Right renal pelvis (tissue), 4 donors: ENCODE results near the gene SREBF1. TPM values are rescaled to one million over a fixed set of nuclear protein-coding genes. Genes with fewer than 3 reads are reported as not detected.

Source experiments
- DNase-seq, 4 donors: peaks; one replicate each; pipeline ENCODE4 v3.0.0-alpha.2; 2013; ENCODE audit warnings: low read depth in 4 of 4, low spot score in 3 of 4, missing footprints in 1 of 4
- polyA plus RNA-seq, 4 donors: library from polyadenylated mRNA; unstranded; fragments of 120-200 nt; gene quantifications; one replicate each; pipeline ENCODE4 v1.2.1, GENCODE V29; 2013; ENCODE audit not compliant: insufficient read length in 4 of 4

The SREBF1 gene
- polyA plus RNA-seq, 4 donors: 37.3 to 58.2 (median 44.3) TPM

GRCh38 chr17:17767887-17768418 is 68.8 kb downstream of the SREBF1 start:
- no peak for DNase-seq

GRCh38 chr17:17767154-17767869 is 69.5 kb downstream of the SREBF1 start:
- DNase-seq: no peak

GRCh38 chr17:17766744-17767120 is 70.1 kb downstream of the SREBF1 start:
- no peak for DNase-seq

- no peak for DNase-seq
These were observed 70.6 kb downstream of the SREBF1 start for GRCh38 chr17:17766077-17766743.

- no peak for DNase-seq
These were observed 71.3 kb downstream of the SREBF1 start for GRCh38 chr17:17765359-17766076.

GRCh38 chr17:17763734-17764133 is 73.1 kb downstream of the SREBF1 start:
- no peak for DNase-seq

- DNase-seq: no peak
These were observed 73.7 kb downstream of the SREBF1 start for GRCh38 chr17:17763136-17763535.

GRCh38 chr17:17762744-17763105 is 74.1 kb downstream of the SREBF1 start:
- DNase-seq: no peak

Other genes starting within 250 kb of the SREBF1 start
- gene PEMT, start 245.3 kb downstream of the SREBF1 start, polyA plus RNA-seq: 10 to 100 TPM; 30.5 to 38.0 (median 32.5) TPM
- 10 to 100 TPM; 21.8 to 32.4 (median 23.6) TPM for gene RAI1, start 155.5 kb downstream of the SREBF1 start, polyA plus RNA-seq
- 10 to 100 TPM; 35.4 to 40.2 (median 37.6) TPM for gene TOM1L2, start 135.4 kb upstream of the SREBF1 start, polyA plus RNA-seq
- gene DRC3, start 135.9 kb upstream of the SREBF1 start, polyA plus RNA-seq: 10 to 100 TPM; 13.1 to 15.3 (median 14.2) TPM
- gene ATPAF2, start 202.2 kb upstream of the SREBF1 start, polyA plus RNA-seq: 10 to 100 TPM; 20.4 to 32.4 (median 27.8) TPM
- 10 to 100 TPM; 13.6 to 15.4 (median 14.2) TPM for gene GID4, start 202.4 kb upstream of the SREBF1 start, polyA plus RNA-seq